B cell (primary cell): ENCODE data around the gene TGFBI. TPM values are rescaled to one million over a fixed set of nuclear protein-coding genes. Genes with fewer than 3 reads are reported as not detected.

Experiments
- ATAC-seq: fragments of 200-7000 bp; cut with Tn5 transposase; one replicate; pipeline ENCODE4 v1.10.0; 2021; ENCODE audit warnings: low read depth, mild to moderate bottlenecking, moderate number of reproducible peaks, moderate library complexity
- CTCF ChIA-PET: fragments of 350-600 bp; sonication (Branson Sonifier 250); formaldehyde crosslinking; loops from one replicate; lab custom pipeline; 2021; ENCODE audit warnings: antibody characterized with exemption, inconsistent platforms; lab: Charles Lee
- POLR2A ChIA-PET: fragments of 350-600 bp; sonication (Branson Sonifier 250); formaldehyde crosslinking; loops from one replicate; lab custom pipeline; 2021; ENCODE audit warnings: antibody characterized with exemption; lab: Charles Lee
- DNase-seq: peaks from one replicate; pipeline ENCODE4 v3.0.0; 2013
- H2AFZ ChIP-seq: 2 replicates; pipeline ENCODE4 v1.6.1; 2012; ENCODE audit warnings: mild to moderate bottlenecking, low read depth, low read length; ENCODE audit not compliant: insufficient read depth, poor library complexity, severe bottlenecking
- H3K27ac ChIP-seq, 2 donors: 1 replicate in 1 of 2; 2 replicates in 1 of 2; pipeline ENCODE4 v1.5.1; 2012 to 2013; ENCODE audit warnings: low read length in 2 of 2, mild to moderate bottlenecking in 2 of 2, moderate library complexity in 1 of 2
- H3K27me3 ChIP-seq, 4 experiments: fragments of 200-600 bp in 1 of 4; sonication (generic) in 1 of 4; replicated peaks in 1 of 4; 1 replicate in 2 of 4; 2 replicates in 2 of 4; pipeline versions ENCODE4 v1.6.1 to v1.7.0; 2013 to 2016; ENCODE audit warnings: low read length in 3 of 4, mild to moderate bottlenecking in 2 of 4, mixed read lengths in 1 of 4, moderate library complexity in 1 of 4; ENCODE audit not compliant: insufficient read depth in 4 of 4, control insufficient read depth in 3 of 4; ENCODE audit errors: control extremely low read depth in 1 of 4
- H3K36me3 ChIP-seq, 2 experiments: replicated peaks in 1 of 2; 1 replicate in 1 of 2; 2 replicates in 1 of 2; pipeline versions ENCODE4 v1.6.1 to v1.7.1; 2013; ENCODE audit warnings: low read length in 1 of 2; ENCODE audit not compliant: insufficient read depth in 2 of 2, control insufficient read depth in 1 of 2; ENCODE audit errors: control extremely low read depth in 1 of 2, extremely low read depth in 1 of 2
- H3K4me1 ChIP-seq, 2 donors: fragments of 200-600 bp in 1 of 2; sonication (generic) in 1 of 2; 1 replicate in 1 of 2; 2 replicates in 1 of 2; pipeline versions ENCODE4 v1.5.1 to v1.6.1; 2013 to 2017; ENCODE audit warnings: low read length in 2 of 2; ENCODE audit not compliant: control insufficient read depth in 2 of 2, insufficient read depth in 2 of 2
- H3K4me2 ChIP-seq: replicated peaks from 2 replicates; pipeline ENCODE3; 2012; ENCODE audit warnings: mild to moderate bottlenecking, low read depth, low read length; ENCODE audit not compliant: poor library complexity, severe bottlenecking
- H3K4me3 ChIP-seq, 5 experiments: fragments of 200-600 bp in 1 of 5; sonication (generic) in 1 of 5; 1 replicate in 3 of 5; 2 replicates in 2 of 5; pipeline versions ENCODE4 v1.5.1 to v1.7.0; 2011 to 2016; ENCODE audit warnings: low read length in 4 of 5, mild to moderate bottlenecking in 4 of 5, low read depth in 2 of 5, control low read depth in 1 of 5, moderate library complexity in 1 of 5; ENCODE audit not compliant: insufficient read depth in 1 of 5; ENCODE audit errors: control extremely low read depth in 1 of 5, extremely low read depth in 1 of 5
- H3K79me2 ChIP-seq: fragments of 200-600 bp; sonication (generic); one replicate; pipeline ENCODE4 v1.6.0; 2016; ENCODE audit warnings: low read length; ENCODE audit not compliant: control insufficient read depth, insufficient read depth
- H3K9ac ChIP-seq: fragments of 200-600 bp; sonication (generic); 2 replicates; pipeline ENCODE4 v1.6.1; 2017; ENCODE audit warnings: mild to moderate bottlenecking, low read length, moderate library complexity
- H3K9me3 ChIP-seq, 3 donors: one replicate each; pipeline versions ENCODE4 v1.6.1 to v1.7.1; 2013; ENCODE audit warnings: low read length in 2 of 3; ENCODE audit not compliant: control insufficient read depth in 2 of 3, insufficient read depth in 1 of 3; ENCODE audit errors: control extremely low read depth in 1 of 3
- H4K20me1 ChIP-seq: 2 replicates; pipeline ENCODE4 v1.6.0; 2012; ENCODE audit warnings: mild to moderate bottlenecking, low read length; ENCODE audit not compliant: insufficient read depth, control insufficient read depth, poor library complexity, severe bottlenecking
- H3K27ac Mint-ChIP-seq: one replicate; pipeline ENCODE4 v1.8.0; 2021; ENCODE audit warnings: mixed read lengths
- H3K27me3 Mint-ChIP-seq: one replicate; pipeline ENCODE4 v1.8.0; 2021; ENCODE audit warnings: mixed read lengths
- H3K4me1 Mint-ChIP-seq: one replicate; pipeline ENCODE4 v1.8.0; 2021; ENCODE audit warnings: mixed read lengths
- H3K4me3 Mint-ChIP-seq: one replicate; pipeline ENCODE4 v1.8.0; 2021; ENCODE audit warnings: mixed read lengths
- H3K9me3 Mint-ChIP-seq: one replicate; pipeline ENCODE4 v1.8.0; 2022; ENCODE audit warnings: mixed read lengths; ENCODE audit not compliant: insufficient read depth
- CTCF ChIP-seq: fragments of 200-600 bp; IDR thresholded peaks from one replicate; pipeline ENCODE4 v1.8.0; 2022; ENCODE audit warnings: antibody characterized with exemption, mild to moderate bottlenecking
- EZH2 ChIP-seq: IDR thresholded peaks from 2 replicates; pipeline ENCODE4 v1.6.1; 2012; ENCODE audit warnings: borderline replicate concordance, low read depth, mild to moderate bottlenecking, moderate library complexity, low read length; ENCODE audit not compliant: insufficient read depth, poor library complexity, severe bottlenecking
- WGBS: methylation state at CpG from one replicate; pipeline ENCODE4 v1.1.5; 2013; ENCODE audit warnings: missing lambda C conversion rate; ENCODE audit not compliant: insufficient coverage; 5-methylcytosine and 5-hydroxymethylcytosine counted together
- intact Hi-C: fragments of 100-400 bp; cut with micrococcal nuclease; formaldehyde crosslinking; loops from one replicate; pipeline ENCODE4 v1.10.0; 2022
- polyA plus RNA-seq: library from polyadenylated mRNA; depleted of rRNA; stranded (reverse); fragments of >200 nt; gene quantifications from 2 replicates; pipeline ENCODE4 v1.2.3, GENCODE V29; 2012
- total RNA-seq, 2 donors: library from RNA; stranded (reverse); fragments of 120-200 nt in 1 of 2; gene quantifications; 1 replicate in 1 of 2; 2 replicates in 1 of 2; pipeline versions ENCODE4 v1.2.3 to v1.2.4, GENCODE V29; 2013 to 2022

TGFBI gene
- total and polyA plus RNA-seq, 2 donors (not counting 1 experiment from before 2014, with no cell fraction given), result 3.7 to 4.5 TPM

GRCh38 chr5:136034492-136034891 is 5.7 kb downstream of the TGFBI start:
- H3K4me1 ChIP-seq, result peaks cover 17 to 29% of the 10 kb centered on the region in 2 donors
- H3K4me1 Mint-ChIP-seq, result peaks cover 43% of the 10 kb centered on the region
- TF ChIP-seq EZH2 (no peak), CTCF (no peak)
- H4K20me1 ChIP-seq, result no peaks in the 10 kb centered on the region
- peaks cover 0 to 7% (median 0%) of the 10 kb centered on the region in 4 experiments for H3K27me3 ChIP-seq
- POLR2A ChIA-PET, result no interaction called here
- intact Hi-C loops, result no loop called here
- no peak overlapping the region for H3K4me3 ChIP-seq
- H3K79me2 ChIP-seq, result no peaks in the 10 kb centered on the region
- no peak overlapping the region for H3K27ac Mint-ChIP-seq
- CTCF ChIA-PET, result no interaction called here
- H3K9me3 ChIP-seq, result peaks cover 0 to 6% (median 0%) of the 10 kb centered on the region in 3 donors
- H3K4me2 ChIP-seq, result no peak overlapping the region
- no peak overlapping the region for H3K4me3 Mint-ChIP-seq
- DNase-seq (no peak), ATAC-seq (no peak)
- H3K9ac ChIP-seq, result no peak overlapping the region
- no peak overlapping the region for H3K27ac ChIP-seq
- no peak overlapping the region for H2AFZ ChIP-seq
- WGBS, result no CpG with 5 or more reads among the region's 1 CpG
- H3K36me3 ChIP-seq, result no peaks in the 10 kb centered on the region
- H3K9me3 Mint-ChIP-seq, result peaks cover 1% of the 10 kb centered on the region
- peaks cover 11% of the 10 kb centered on the region for H3K27me3 Mint-ChIP-seq

- Histone ChIP-seq H2AFZ (no peak overlapping the region), H4K20me1 (no peaks in the 10 kb centered on the region), H3K27me3 (peaks cover 0 to 2% (median 0%) of the 10 kb centered on the region in 4 experiments), H3K4me1 (peaks cover 17 to 29% of the 10 kb centered on the region in 2 donors), H3K36me3 (no peaks in the 10 kb centered on the region), H3K9me3 (peaks cover 0 to 6% (median 0%) of the 10 kb centered on the region in 3 donors), H3K4me3 (no peak overlapping the region), H3K27ac (no peak overlapping the region), H3K4me2 (no peak overlapping the region), H3K79me2 (no peaks in the 10 kb centered on the region), H3K9ac (no peak overlapping the region)
- TF ChIP-seq CTCF (no peak), EZH2 (no peak)
- no peak overlapping the region for H3K27ac Mint-ChIP-seq
- intact Hi-C loops, result no loop called here
- no peak overlapping the region for H3K4me3 Mint-ChIP-seq
- DNase-seq, result no peak
- WGBS, result 97% methylated on average over 3 of the region's 3 CpGs
- peaks cover 43% of the 10 kb centered on the region for H3K4me1 Mint-ChIP-seq
- ATAC-seq, result no peak
- H3K9me3 Mint-ChIP-seq, result peaks cover 1% of the 10 kb centered on the region
- H3K27me3 Mint-ChIP-seq, result peaks cover 11% of the 10 kb centered on the region
- ChIA-PET CTCF (no interaction called here), POLR2A (no interaction called here)
Measured at GRCh38 chr5:136034984-136035383, 6.2 kb downstream of the TGFBI start.
